Kidney (tissue), 14 donors: ENCODE data around the gene RGS6. TPM values are rescaled to one million over a fixed set of nuclear protein-coding genes. Genes with fewer than 3 reads are reported as not detected.

Experiments used
- DNase-seq, 5 donors: peaks; one replicate each; pipeline ENCODE4 v3.0.0-alpha.2; 2013 to 2020
- FAIRE-seq: peaks from 2 replicates; lab custom pipeline; 2012; peaks lifted over from hg19 to GRCh38; lab: Jason Lieb, UNC
- H3K27ac ChIP-seq, 2 donors: one replicate each; pipeline ENCODE4 v1.7.0; 2013; ENCODE audit warnings: low read depth in 2 of 2, low read length in 2 of 2, inconsistent platforms in 1 of 2
- H3K27me3 ChIP-seq: one replicate; pipeline ENCODE4 v1.7.1; 2013; ENCODE audit warnings: low read length, inconsistent platforms; ENCODE audit not compliant: control insufficient read depth, insufficient read depth
- H3K36me3 ChIP-seq, 3 donors: one replicate each; pipeline versions ENCODE4 v1.7.0 to v1.7.1; 2013; ENCODE audit warnings: low read length in 3 of 3, control low read depth in 1 of 3, inconsistent platforms in 1 of 3; ENCODE audit not compliant: insufficient read depth in 3 of 3, control insufficient read depth in 2 of 3
- H3K4me1 ChIP-seq, 3 donors: one replicate each; pipeline versions ENCODE4 v1.7.0 to v1.7.1; 2013; ENCODE audit warnings: low read length in 3 of 3, inconsistent platforms in 1 of 3, low read depth in 1 of 3; ENCODE audit not compliant: control insufficient read depth in 2 of 3, insufficient read depth in 2 of 3
- H3K4me3 ChIP-seq, 3 donors: one replicate each; pipeline versions ENCODE4 v1.7.0 to v1.8.1; 2013; ENCODE audit warnings: low read length in 3 of 3, control low read depth in 1 of 3, inconsistent platforms in 1 of 3
- H3K9ac ChIP-seq, 3 donors: one replicate each; pipeline versions ENCODE4 v1.7.0 to v1.7.1; 2013; ENCODE audit warnings: low read length in 3 of 3, control low read depth in 1 of 3, inconsistent platforms in 1 of 3
- H3K9me3 ChIP-seq, 3 donors: one replicate each; pipeline versions ENCODE4 v1.7.0 to v1.7.1; 2013; ENCODE audit warnings: low read length in 3 of 3, control low read depth in 1 of 3, inconsistent platforms in 1 of 3; ENCODE audit not compliant: control insufficient read depth in 2 of 3, insufficient read depth in 1 of 3
- intact Hi-C: fragments of 100-400 bp; cut with DNase I; formaldehyde crosslinking; loops from one replicate; pipeline ENCODE4 v1.11.1; 2022
- polyA plus RNA-seq: library from polyadenylated mRNA; stranded (reverse); fragments of 350-450 nt; fragmentation: Illumina TruSeq; extraction: RNeasy Lipid Tissue Mini Kit (QIAGEN cat#74804); gene quantifications from one replicate; pipeline ENCODE4 v1.2.3, GENCODE V29; 2014; ENCODE audit warnings: low read depth, low replicate concordance; ENCODE audit not compliant: insufficient read depth
- total RNA-seq: library from RNA; stranded (reverse); fragmentation: NEBNext Ultra II Directional; extraction: Animal tissue kit (Norgen Biotek cat#: 25700); gene quantifications from one replicate; pipeline ENCODE4 v1.2.1, GENCODE V29; 2021
- TF ChIP-seq, protein P1 (sequence below): IDR thresholded peaks from 3 replicates; pipeline ENCODE4 v1.5.1; 2012; ENCODE audit warnings: mild to moderate bottlenecking, moderate library complexity, borderline replicate concordance; ENCODE audit not compliant: insufficient read depth; ENCODE audit errors: extremely low read depth
- donor health status: control.
- donor health status: control.
- donor health status: control.
- donor health status: control.
- donor health status: control.
- donor health status: DM: yes; HTN: yes; CAD: no.
- donor health status: Normal renal cell carcinoma (clear cell type).

Gene RGS6
- total and polyA plus RNA-seq, 2 donors from 2014 or later = 1.1 to 1.4 TPM

DNA sequence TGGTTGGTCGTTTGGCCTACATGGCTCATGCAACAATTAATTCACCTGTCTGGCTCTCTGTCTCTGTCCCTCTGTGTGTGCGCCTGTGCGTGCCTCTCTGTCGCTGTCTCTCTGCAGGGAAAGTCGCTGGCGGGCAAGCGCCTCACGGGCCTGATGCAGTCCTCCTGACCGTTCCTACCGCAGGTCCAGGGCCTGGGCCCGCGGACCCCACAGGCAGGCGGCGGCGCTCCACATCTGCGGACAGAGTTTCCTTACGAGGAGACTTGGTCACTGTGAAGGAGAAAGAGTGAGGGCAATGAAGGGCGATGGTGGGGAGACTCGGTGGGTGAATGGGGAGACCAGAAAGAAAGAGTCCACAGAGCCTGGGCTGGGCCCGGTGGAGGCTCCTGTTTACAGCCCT lies 630.1 kb downstream of the RGS6 start:
- H3K4me1 ChIP-seq = no peaks in the 10 kb centered on the region
- FAIRE-seq = no peak
- no peaks in the 10 kb centered on the region for H3K36me3 ChIP-seq
- TF ChIP-seq, protein P1, sequence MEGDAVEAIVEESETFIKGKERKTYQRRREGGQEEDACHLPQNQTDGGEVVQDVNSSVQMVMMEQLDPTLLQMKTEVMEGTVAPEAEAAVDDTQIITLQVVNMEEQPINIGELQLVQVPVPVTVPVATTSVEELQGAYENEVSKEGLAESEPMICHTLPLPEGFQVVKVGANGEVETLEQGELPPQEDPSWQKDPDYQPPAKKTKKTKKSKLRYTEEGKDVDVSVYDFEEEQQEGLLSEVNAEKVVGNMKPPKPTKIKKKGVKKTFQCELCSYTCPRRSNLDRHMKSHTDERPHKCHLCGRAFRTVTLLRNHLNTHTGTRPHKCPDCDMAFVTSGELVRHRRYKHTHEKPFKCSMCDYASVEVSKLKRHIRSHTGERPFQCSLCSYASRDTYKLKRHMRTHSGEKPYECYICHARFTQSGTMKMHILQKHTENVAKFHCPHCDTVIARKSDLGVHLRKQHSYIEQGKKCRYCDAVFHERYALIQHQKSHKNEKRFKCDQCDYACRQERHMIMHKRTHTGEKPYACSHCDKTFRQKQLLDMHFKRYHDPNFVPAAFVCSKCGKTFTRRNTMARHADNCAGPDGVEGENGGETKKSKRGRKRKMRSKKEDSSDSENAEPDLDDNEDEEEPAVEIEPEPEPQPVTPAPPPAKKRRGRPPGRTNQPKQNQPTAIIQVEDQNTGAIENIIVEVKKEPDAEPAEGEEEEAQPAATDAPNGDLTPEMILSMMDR = no peak
- intact Hi-C loops = no loop called here
- no peak overlapping the region for H3K4me3 ChIP-seq
- no peak overlapping the region for H3K27ac ChIP-seq
- no peak overlapping the region for H3K9ac ChIP-seq
- H3K27me3 ChIP-seq = no peaks in the 10 kb centered on the region
- DNase-seq = no peak
- H3K9me3 ChIP-seq = no peaks in the 10 kb centered on the region

DNA sequence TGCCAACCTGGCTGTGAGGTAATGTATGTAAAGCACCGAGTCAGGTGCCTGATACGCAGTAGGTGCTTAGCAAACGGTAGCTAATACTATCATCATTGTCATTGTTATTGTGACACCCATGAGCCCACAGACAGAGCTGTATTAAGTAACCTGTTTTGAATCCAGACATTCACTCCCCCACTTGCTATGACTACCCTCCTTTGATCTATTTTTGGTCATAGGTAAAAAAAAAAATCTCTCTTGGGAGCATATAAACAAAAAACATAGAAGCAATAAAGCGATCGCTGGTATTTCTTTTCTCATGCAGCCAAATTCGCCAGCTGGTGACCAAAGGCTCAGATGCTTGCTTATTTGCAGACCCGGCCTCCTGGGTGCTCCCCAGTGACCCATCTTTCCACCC lies 631.4 kb downstream of the RGS6 start:
- Histone ChIP-seq H3K9ac (no peak overlapping the region), H3K4me3 (no peak overlapping the region), H3K27ac (no peak overlapping the region), H3K27me3 (no peaks in the 10 kb centered on the region), H3K4me1 (no peaks in the 10 kb centered on the region), H3K9me3 (no peaks in the 10 kb centered on the region), H3K36me3 (no peaks in the 10 kb centered on the region)
- no peak for DNase-seq
- intact Hi-C loops = no loop called here
- TF ChIP-seq, protein P1 = no peak
- FAIRE-seq = no peak

DNA sequence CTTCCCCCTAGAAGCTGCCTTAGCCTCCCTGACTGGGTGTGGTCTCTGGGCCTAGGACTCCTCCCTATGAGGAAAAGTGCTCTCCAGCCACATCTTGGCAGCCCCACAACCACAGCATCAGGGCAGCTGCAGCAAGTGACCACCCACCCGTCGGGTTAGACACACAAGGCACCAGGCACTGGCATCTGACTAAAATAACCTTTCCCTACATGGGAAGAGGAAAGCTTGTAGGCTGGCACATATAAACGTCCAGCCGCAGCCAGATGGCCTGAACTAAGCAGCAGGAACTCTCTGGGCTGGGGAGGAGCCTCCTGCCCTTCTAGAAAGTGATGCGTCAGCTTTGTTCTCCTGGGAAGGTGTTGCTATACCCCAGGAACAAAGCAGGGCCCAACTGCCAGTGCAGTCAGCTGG lies 632.9 kb downstream of the RGS6 start:
- TF ChIP-seq, protein P1 = no peak
- intact Hi-C loops = no loop called here
- no peaks in the 10 kb centered on the region for H3K27me3 ChIP-seq
- FAIRE-seq (no peak), DNase-seq (no peak)
- no peaks in the 10 kb centered on the region for H3K9me3 ChIP-seq
- H3K9ac ChIP-seq = no peak overlapping the region
- no peak overlapping the region for H3K27ac ChIP-seq
- H3K36me3 ChIP-seq = no peaks in the 10 kb centered on the region
- no peak overlapping the region for H3K4me3 ChIP-seq
- no peaks in the 10 kb centered on the region for H3K4me1 ChIP-seq

DNA sequence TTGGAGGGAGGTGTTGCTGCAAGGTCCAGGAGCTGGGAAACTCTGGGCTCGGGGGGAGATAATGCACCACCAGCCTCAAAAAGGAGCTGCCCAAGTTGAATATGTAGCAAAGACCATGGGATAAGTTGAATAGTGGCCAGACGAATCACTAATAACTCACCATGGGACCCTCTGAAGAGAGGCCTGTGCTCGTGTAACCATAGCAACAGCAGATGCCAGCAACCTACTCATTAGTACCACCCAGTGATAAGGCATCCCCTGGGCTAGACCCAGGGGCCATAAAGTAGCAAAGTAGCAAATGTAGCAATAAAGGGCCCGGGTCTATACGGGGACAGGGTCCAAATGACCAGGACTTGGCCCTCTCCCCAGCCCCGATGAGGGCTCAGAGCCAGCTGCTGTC lies 633.7 kb downstream of the RGS6 start:
- no peaks in the 10 kb centered on the region for H3K9me3 ChIP-seq
- FAIRE-seq = no peak
- intact Hi-C loops = no loop called here
- TF ChIP-seq, protein P1 = no peak
- no peak for DNase-seq
- no peak overlapping the region for H3K27ac ChIP-seq
- no peak overlapping the region for H3K9ac ChIP-seq
- H3K4me3 ChIP-seq = no peak overlapping the region
- no peaks in the 10 kb centered on the region for H3K36me3 ChIP-seq
- H3K4me1 ChIP-seq = no peaks in the 10 kb centered on the region
- no peaks in the 10 kb centered on the region for H3K27me3 ChIP-seq
